Sigmoid colon (tissue), 7 donors: Measurements from ENCODE around the gene HAO2. TPM values are rescaled to one million over a fixed set of nuclear protein-coding genes. Genes with fewer than 3 reads are reported as not detected.

Source experiments
- DNase-seq: peaks from one replicate; pipeline ENCODE4 v3.0.0-alpha.2; 2019
- H3K27ac ChIP-seq, 4 donors: fragments of 200-600 bp; sonication (generic); one replicate each; pipeline ENCODE4 v1.5.1; 2016 to 2019; ENCODE audit warnings: mild to moderate bottlenecking in 1 of 4
- H3K27me3 ChIP-seq, 3 donors: fragments of 200-600 bp; sonication (generic); one replicate each; pipeline ENCODE4 v1.5.1; 2019; ENCODE audit warnings: mild to moderate bottlenecking in 1 of 3
- H3K36me3 ChIP-seq, 4 donors: fragments of 200-600 bp; sonication (generic); one replicate each; pipeline ENCODE4 v1.5.1; 2016 to 2019
- H3K4me1 ChIP-seq, 4 donors: fragments of 200-600 bp; sonication (generic); one replicate each; pipeline ENCODE4 v1.5.1; 2017 to 2019
- H3K4me3 ChIP-seq, 4 donors: fragments of 200-600 bp; sonication (generic); one replicate each; pipeline ENCODE4 v1.5.1; 2017 to 2019; ENCODE audit warnings: mild to moderate bottlenecking in 2 of 4, moderate library complexity in 1 of 4
- H3K9me3 ChIP-seq, 4 donors: fragments of 200-600 bp in 3 of 4; sonication (generic) in 3 of 4; one replicate each; pipeline versions ENCODE4 v1.5.1 to v1.6.1; 2013 to 2019
- EP300 ChIP-seq, 4 donors: sonication (generic); formaldehyde crosslinking; IDR thresholded peaks; one replicate each; pipeline ENCODE4 v1.6.1; 2017; ENCODE audit warnings: antibody characterized with exemption in 4 of 4
- POLR2A ChIP-seq, 2 donors: fragments of 450-650 bp; IDR thresholded peaks; one replicate each; pipeline ENCODE4 v1.6.1; 2016; ENCODE audit warnings: antibody characterized with exemption in 2 of 2, mild to moderate bottlenecking in 2 of 2, moderate library complexity in 2 of 2
- POLR2AphosphoS5 ChIP-seq, 4 donors: sonication (generic); formaldehyde crosslinking; IDR thresholded peaks; one replicate each; pipeline ENCODE4 v1.6.1; 2017; ENCODE audit warnings: antibody characterized with exemption in 4 of 4
- WGBS, 2 donors: extraction: QIAGEN DNeasy Blood & Tissue Kit; methylation state at CpG; one replicate each; pipeline ENCODE4 v1.1.7; 2013; 5-methylcytosine and 5-hydroxymethylcytosine counted together
- intact Hi-C: fragments of 100-400 bp; cut with DNase I; formaldehyde crosslinking; loops from one replicate; pipeline ENCODE4 v1.15.1; 2023
- polyA plus RNA-seq, 3 donors: library from polyadenylated mRNA; stranded (reverse); fragments of 200-250 nt; gene quantifications; one replicate each; pipeline ENCODE4 v1.2.3, GENCODE V29; 2013
- total RNA-seq, 4 donors: library from RNA; depleted of rRNA; stranded (reverse); fragments of >200 nt; gene quantifications; one replicate each; pipeline ENCODE4 v1.1.0, GENCODE V29; 2016
- TF ChIP-seq, protein P1 (sequence below), 4 experiments: fragments of 450-650 bp in 3 of 4; fragments of 200-600 bp in 1 of 4; IDR thresholded peaks; one replicate each; pipeline ENCODE4 v1.5.1; 2016 to 2019; ENCODE audit warnings: antibody characterized with exemption in 4 of 4, mild to moderate bottlenecking in 3 of 4, moderate library complexity in 2 of 4
- donor health status: healthy with polysubstance abuse.
- donor health status: Bipolar disorder and iron deficiency.
- donor health status: healthy.

Gene HAO2
- total and polyA plus RNA-seq, 7 donors, result not detected

DNA sequence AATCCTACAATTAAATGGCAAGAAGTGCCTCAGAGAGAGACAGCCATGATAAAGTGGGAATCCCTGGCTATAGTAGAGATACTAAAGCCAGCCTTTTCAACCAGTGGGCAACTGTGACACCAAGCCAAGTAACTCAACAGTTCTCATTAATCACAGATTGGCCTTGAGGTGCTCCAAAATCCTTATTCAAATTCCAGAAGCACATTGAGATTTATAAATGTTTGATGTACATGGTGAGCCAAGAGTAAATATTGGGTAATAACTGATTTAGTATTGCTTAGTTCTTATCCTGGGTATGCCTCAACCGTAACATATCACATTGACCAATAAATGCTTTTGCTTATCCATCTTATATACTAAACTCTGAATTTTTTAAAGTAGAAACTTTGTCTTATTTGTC is 17.1 kb downstream of the HAO2 start:
- Histone ChIP-seq H3K4me3 (no peak overlapping the region), H3K4me1 (no peaks in the 10 kb centered on the region), H3K27me3 (no peaks in the 10 kb centered on the region), H3K9me3 (no peaks in the 10 kb centered on the region), H3K27ac (no peak overlapping the region), H3K36me3 (no peaks in the 10 kb centered on the region)
- no peak for DNase-seq
- intact Hi-C loops, result no loop called here
- 88 to 92% methylated on average over 1 of the region's 1 CpG for WGBS, 2 donors
- TF ChIP-seq, protein P1, sequence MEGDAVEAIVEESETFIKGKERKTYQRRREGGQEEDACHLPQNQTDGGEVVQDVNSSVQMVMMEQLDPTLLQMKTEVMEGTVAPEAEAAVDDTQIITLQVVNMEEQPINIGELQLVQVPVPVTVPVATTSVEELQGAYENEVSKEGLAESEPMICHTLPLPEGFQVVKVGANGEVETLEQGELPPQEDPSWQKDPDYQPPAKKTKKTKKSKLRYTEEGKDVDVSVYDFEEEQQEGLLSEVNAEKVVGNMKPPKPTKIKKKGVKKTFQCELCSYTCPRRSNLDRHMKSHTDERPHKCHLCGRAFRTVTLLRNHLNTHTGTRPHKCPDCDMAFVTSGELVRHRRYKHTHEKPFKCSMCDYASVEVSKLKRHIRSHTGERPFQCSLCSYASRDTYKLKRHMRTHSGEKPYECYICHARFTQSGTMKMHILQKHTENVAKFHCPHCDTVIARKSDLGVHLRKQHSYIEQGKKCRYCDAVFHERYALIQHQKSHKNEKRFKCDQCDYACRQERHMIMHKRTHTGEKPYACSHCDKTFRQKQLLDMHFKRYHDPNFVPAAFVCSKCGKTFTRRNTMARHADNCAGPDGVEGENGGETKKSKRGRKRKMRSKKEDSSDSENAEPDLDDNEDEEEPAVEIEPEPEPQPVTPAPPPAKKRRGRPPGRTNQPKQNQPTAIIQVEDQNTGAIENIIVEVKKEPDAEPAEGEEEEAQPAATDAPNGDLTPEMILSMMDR (IDR thresholded peaks at IDR 0.05), result no peak
- no peak for TF ChIP-seq POLR2AphosphoS5 (IDR thresholded peaks at IDR 0.05)
- TF ChIP-seq EP300 (IDR thresholded peaks at IDR 0.05), result no peak
- TF ChIP-seq POLR2A (IDR thresholded peaks at IDR 0.05), result no peak

DNA sequence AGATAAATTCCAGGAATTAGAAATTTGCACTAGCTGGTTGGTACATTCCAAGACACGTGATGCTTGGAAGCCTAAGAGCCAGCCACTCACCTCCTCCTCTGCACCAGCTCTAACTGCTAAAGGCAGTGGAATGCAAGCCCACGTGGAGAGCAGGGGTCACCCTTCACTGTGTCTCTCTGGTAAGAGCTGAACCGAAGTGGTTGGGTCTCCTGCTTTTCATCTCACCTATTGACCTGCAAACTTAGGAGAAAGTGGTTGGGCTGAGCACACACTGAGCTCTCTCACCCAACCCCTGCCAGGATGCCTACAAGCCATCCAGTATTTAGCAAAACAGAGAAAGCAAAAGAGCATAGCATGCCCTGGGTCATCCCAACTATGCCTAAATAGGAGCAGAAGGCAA is 19.3 kb downstream of the HAO2 start:
- intact Hi-C loops, result no loop called here
- 55 to 85% methylated on average over 3 of the region's 3 CpGs for WGBS, 2 donors
- Histone ChIP-seq H3K27me3 (no peaks in the 10 kb centered on the region), H3K27ac (no peak overlapping the region), H3K9me3 (no peaks in the 10 kb centered on the region), H3K4me1 (no peaks in the 10 kb centered on the region), H3K4me3 (no peak overlapping the region), H3K36me3 (no peaks in the 10 kb centered on the region)
- TF ChIP-seq, protein P1 (IDR thresholded peaks at IDR 0.05), result no peak
- TF ChIP-seq EP300 (IDR thresholded peaks at IDR 0.05) (no peak), POLR2AphosphoS5 (IDR thresholded peaks at IDR 0.05) (no peak), POLR2A (IDR thresholded peaks at IDR 0.05) (no peak)
- DNase-seq, result no peak

DNA sequence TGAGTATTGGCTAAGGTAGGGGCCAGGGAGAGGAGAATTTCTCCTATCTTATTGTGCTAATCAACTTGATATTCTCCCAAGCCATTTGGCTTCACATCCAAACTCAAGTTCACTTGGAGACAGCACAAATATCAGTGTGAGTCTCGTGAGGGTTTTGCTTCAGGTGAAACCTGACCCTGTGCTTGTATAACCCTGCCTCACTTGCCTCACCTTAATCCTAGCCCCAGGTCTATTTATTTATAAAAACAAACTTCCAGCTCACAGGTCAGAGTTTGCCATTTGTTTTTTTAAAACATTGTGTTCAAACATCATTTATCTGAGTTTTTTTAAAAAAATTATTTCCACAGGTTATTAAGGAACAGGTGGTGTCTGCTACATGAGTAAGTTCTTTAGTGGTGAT is 19.9 kb downstream of the HAO2 start:
- Histone ChIP-seq H3K27me3 (no peaks in the 10 kb centered on the region), H3K9me3 (no peaks in the 10 kb centered on the region), H3K4me1 (no peaks in the 10 kb centered on the region), H3K4me3 (no peak overlapping the region), H3K36me3 (no peaks in the 10 kb centered on the region), H3K27ac (no peak overlapping the region)
- TF ChIP-seq POLR2A (IDR thresholded peaks at IDR 0.05), result no peak
- no peak for TF ChIP-seq POLR2AphosphoS5 (IDR thresholded peaks at IDR 0.05)
- no peak for TF ChIP-seq EP300 (IDR thresholded peaks at IDR 0.05)
- TF ChIP-seq, protein P1 (IDR thresholded peaks at IDR 0.05), result no peak
- intact Hi-C loops, result no loop called here
- DNase-seq, result no peak
- 57 to 76% methylated on average over 1 of the region's 1 CpG for WGBS, 2 donors

DNA sequence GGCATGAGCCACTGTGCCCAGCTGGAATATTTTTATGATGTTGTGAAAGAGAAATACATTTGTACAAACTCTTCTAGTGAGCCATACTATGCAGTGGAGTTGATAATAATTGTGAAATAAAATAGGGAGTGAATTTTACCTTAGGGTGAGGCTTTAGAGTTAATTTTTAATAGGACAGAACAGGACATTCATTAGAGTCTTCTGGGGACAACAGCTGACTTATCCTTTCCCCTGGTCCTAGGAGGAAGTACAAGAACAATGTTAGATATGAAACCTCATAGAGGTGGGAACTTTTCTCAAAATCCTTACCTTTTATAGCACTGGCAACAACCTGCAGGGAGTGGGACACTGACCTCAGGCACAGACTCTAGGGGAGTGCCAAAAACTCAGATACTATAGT is 21.9 kb downstream of the HAO2 start:
- TF ChIP-seq POLR2A (IDR thresholded peaks at IDR 0.05) (no peak), POLR2AphosphoS5 (IDR thresholded peaks at IDR 0.05) (no peak), EP300 (IDR thresholded peaks at IDR 0.05) (no peak)
- TF ChIP-seq, protein P1 (IDR thresholded peaks at IDR 0.05), result no peak
- H3K4me3 ChIP-seq, result no peak overlapping the region
- no peaks in the 10 kb centered on the region for H3K27me3 ChIP-seq
- intact Hi-C loops, result no loop called here
- H3K27ac ChIP-seq, result no peak overlapping the region
- DNase-seq, result no peak
- H3K36me3 ChIP-seq, result no peaks in the 10 kb centered on the region
- no peaks in the 10 kb centered on the region for H3K9me3 ChIP-seq
- H3K4me1 ChIP-seq, result no peaks in the 10 kb centered on the region

DNA sequence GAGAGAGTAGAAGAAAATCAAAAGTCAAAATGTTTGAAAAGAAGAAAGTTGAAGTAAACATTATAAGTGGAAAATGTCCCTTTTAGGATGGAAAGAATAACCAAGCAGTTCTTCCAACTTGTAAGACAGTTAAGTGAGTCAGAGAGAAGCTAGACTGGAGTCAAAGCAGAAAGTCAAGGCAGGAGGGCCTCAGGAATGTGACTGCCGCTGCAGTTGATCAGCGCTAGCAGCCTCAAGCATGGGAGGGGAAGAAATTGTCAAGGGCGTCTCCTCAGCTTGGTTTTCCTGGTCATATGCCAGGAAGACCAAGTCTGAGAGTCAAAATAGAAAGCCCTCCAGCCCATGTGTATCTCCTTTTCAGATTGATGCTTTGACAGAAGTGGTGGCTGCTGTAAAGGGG is 23.2 kb downstream of the HAO2 start:
- Histone ChIP-seq H3K9me3 (no peaks in the 10 kb centered on the region), H3K27ac (no peak overlapping the region), H3K4me3 (no peak overlapping the region), H3K27me3 (no peaks in the 10 kb centered on the region), H3K36me3 (no peaks in the 10 kb centered on the region), H3K4me1 (no peaks in the 10 kb centered on the region)
- intact Hi-C loops, result no loop called here
- TF ChIP-seq EP300 (IDR thresholded peaks at IDR 0.05) (no peak), POLR2A (IDR thresholded peaks at IDR 0.05) (no peak), POLR2AphosphoS5 (IDR thresholded peaks at IDR 0.05) (no peak)
- TF ChIP-seq, protein P1 (IDR thresholded peaks at IDR 0.05), result no peak
- 79 to 85% methylated on average over 3 of the region's 3 CpGs for WGBS, 2 donors
- DNase-seq, result no peak
